Upper lobe of left lung (tissue), 4 donors: Measurements from ENCODE around the gene GKAP1.

ENCODE experiments used
- CTCF ChIP-seq, 6 experiments: fragments of 450-650 bp in 4 of 6; fragments of 200-600 bp in 2 of 6; sonication (generic) in 2 of 6; IDR thresholded peaks; one replicate each; pipeline ENCODE4 v1.5.1; 2016 to 2019; ENCODE audit warnings: antibody characterized with exemption in 6 of 6
- POLR2A ChIP-seq, 4 donors: fragments of 450-650 bp; IDR thresholded peaks; one replicate each; pipeline ENCODE4 v1.5.1; 2016 to 2017; ENCODE audit warnings: antibody characterized with exemption in 4 of 4, mild to moderate bottlenecking in 2 of 4

- TF ChIP-seq CTCF (IDR thresholded peaks at IDR 0.05) = no peak
- no peak for TF ChIP-seq POLR2A (IDR thresholded peaks at IDR 0.05)
Observed at GRCh38 chr9:83706676-83707517, 110.7 kb downstream of the GKAP1 start.
